Gastrocnemius medialis (tissue), 4 donors: ENCODE data around the gene CCDC187.

Source experiments
- CTCF ChIP-seq, 5 experiments: fragments of 450-650 bp in 3 of 5; fragments of 200-600 bp in 2 of 5; sonication (generic) in 2 of 5; IDR thresholded peaks in 4 of 5; conservative IDR thresholded peaks in 1 of 5; 1 replicate in 4 of 5; 2 replicates in 1 of 5; pipeline ENCODE4 v1.5.1; 2016 to 2019; ENCODE audit warnings: antibody characterized with exemption in 5 of 5, mild to moderate bottlenecking in 3 of 5, moderate library complexity in 3 of 5
- POLR2A ChIP-seq, 2 donors: fragments of 450-650 bp; IDR thresholded peaks; one replicate each; pipeline ENCODE4 v1.6.1; 2017; ENCODE audit warnings: antibody characterized with exemption in 2 of 2, mild to moderate bottlenecking in 2 of 2, moderate library complexity in 2 of 2

DNA sequence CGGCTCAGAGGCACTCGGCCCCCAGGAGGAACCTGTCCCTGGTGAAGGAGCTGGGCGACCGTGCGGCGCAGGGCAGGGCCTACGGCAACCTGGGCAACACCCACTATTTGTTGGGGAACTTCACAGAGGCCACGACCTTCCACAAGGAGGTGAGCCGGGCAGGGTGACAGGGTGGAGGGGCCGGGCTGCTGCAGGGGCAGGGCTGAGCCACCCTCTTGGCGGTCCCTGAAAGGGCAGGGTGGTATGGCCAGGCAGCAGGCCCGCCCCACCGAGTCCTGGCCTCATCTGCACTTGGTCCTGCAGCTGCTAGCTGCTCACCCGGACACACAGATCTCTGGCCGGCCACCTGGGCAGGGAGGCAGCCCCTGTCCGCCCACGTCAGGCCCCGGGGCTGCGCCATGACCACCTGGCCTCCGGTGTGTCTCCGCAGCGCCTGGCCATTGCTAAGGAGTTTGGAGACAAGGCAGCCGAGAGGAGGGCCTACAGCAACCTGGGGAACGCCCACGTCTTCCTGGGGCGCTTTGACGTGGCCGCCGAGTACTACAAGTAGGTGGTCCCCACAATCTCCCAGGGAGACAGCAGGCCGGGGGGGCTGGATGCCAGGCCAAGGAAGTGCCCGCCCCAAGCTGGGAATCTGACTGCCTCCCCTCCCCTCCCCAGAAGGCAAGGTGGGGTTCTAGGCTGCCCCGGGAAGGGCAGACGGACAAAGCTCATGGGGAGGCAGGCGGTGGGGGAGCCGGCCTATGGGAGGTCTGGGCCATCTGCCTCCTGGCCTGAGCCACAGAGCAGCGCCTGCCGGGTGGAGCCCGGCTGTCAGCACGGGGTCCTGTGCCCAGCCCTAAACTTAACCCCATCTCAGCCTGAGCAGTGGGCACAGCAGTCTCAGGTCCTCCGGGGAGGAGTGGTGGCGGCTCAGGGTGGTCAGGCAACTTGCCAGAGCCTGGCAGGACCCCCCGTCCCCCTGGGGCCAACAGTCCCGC is 33.8 kb upstream of the CCDC187 start:
- TF ChIP-seq POLR2A (IDR thresholded peaks at IDR 0.05) (no peak), CTCF (IDR thresholded peaks at IDR 0.05 in 4 of 5, conservative IDR thresholded peaks at IDR 0.05 in 1 of 5) (no peak)
